A673 (cell line): ENCODE measurements around the gene GJB5. TPM values are rescaled to one million over a fixed set of nuclear protein-coding genes. Genes with fewer than 3 reads are reported as not detected.

ENCODE experiments used
- BruUV-seq: library from RNA; stranded (reverse); fragments of 400-500 nt; replicated peaks from 2 replicates; lab custom pipeline; 2021; lab: Mats Ljungman, UMichigan
- CTCF ChIA-PET: fragments of 300-600 bp; sonication (Branson Sonifier 250); formaldehyde crosslinking; loops from one replicate; lab custom pipeline; 2022; ENCODE audit warnings: antibody characterized with exemption; lab: Charles Lee
- POLR2A ChIA-PET: fragments of 300-600 bp; sonication (Branson Sonifier 250); formaldehyde crosslinking; loops from one replicate; lab custom pipeline; 2022; ENCODE audit warnings: antibody characterized with exemption; ENCODE audit not compliant: low non-redundant PET; lab: Charles Lee
- DNase-seq: peaks from one replicate; pipeline ENCODE4 v3.0.0-alpha.2; 2015; ENCODE audit warnings: low spot score
- H3K27ac ChIP-seq: fragments of 200-600 bp; sonication (generic); 2 replicates; pipeline ENCODE4 v1.5.1; 2016; ENCODE audit warnings: mixed run types, low read depth, mild to moderate bottlenecking, mixed read lengths, antibody characterized with exemption, low read length; ENCODE audit not compliant: poor library complexity, severe bottlenecking
- H3K27me3 ChIP-seq: fragments of 200-600 bp; sonication (generic); replicated peaks from 2 replicates; pipeline ENCODE4 v1.6.1; 2017; ENCODE audit warnings: mixed run types, low read depth, mild to moderate bottlenecking, mixed read lengths, antibody characterized with exemption, low read length; ENCODE audit not compliant: insufficient read depth, poor library complexity
- H3K36me3 ChIP-seq: fragments of 200-600 bp; sonication (generic); 2 replicates; pipeline ENCODE4 v1.6.1; 2016; ENCODE audit warnings: mixed run types, mild to moderate bottlenecking, mixed read lengths, antibody characterized with exemption, low read length; ENCODE audit not compliant: insufficient read depth, poor library complexity, severe bottlenecking
- H3K4me1 ChIP-seq: fragments of 200-600 bp; sonication (generic); 2 replicates; pipeline ENCODE4 v1.6.1; 2017; ENCODE audit warnings: mixed run types, mild to moderate bottlenecking, mixed read lengths, antibody characterized with exemption, low read length; ENCODE audit not compliant: insufficient read depth, poor library complexity, severe bottlenecking
- H3K4me3 ChIP-seq: fragments of 200-600 bp; sonication (generic); 2 replicates; pipeline ENCODE4 v1.5.1; 2016; ENCODE audit warnings: low read depth, mixed run types, mild to moderate bottlenecking, mixed read lengths, low read length; ENCODE audit not compliant: poor library complexity, severe bottlenecking
- H3K9me3 ChIP-seq: fragments of 200-600 bp; sonication (generic); 2 replicates; pipeline ENCODE4 v1.6.1; 2016; ENCODE audit warnings: mixed run types, low read depth, mild to moderate bottlenecking, mixed read lengths, antibody characterized with exemption, low read length; ENCODE audit not compliant: poor library complexity, severe bottlenecking
- EZH2 ChIP-seq: fragments of 200-600 bp; sonication (generic); IDR thresholded peaks from 2 replicates; pipeline ENCODE4 v1.6.1; 2017; ENCODE audit warnings: borderline replicate concordance, low read depth, mild to moderate bottlenecking, mixed read lengths, antibody characterized with exemption, low read length; ENCODE audit not compliant: poor library complexity, severe bottlenecking
- intact Hi-C: fragments of 100-400 bp; cut with micrococcal nuclease; formaldehyde crosslinking; loops from one replicate; pipeline ENCODE4 v1.10.0; 2022; ENCODE audit not compliant: unreplicated experiment
- total RNA-seq: library from RNA; stranded (reverse); gene quantifications from 2 replicates; pipeline ENCODE4 v1.2.3, GENCODE V29; 2021
- TF ChIP-seq, protein P1 (sequence below): fragments of 300-800, 200-600 bp; sonication (generic); conservative IDR thresholded peaks from 2 replicates; pipeline ENCODE4 v1.5.1; 2017; ENCODE audit warnings: low read depth, mild to moderate bottlenecking, antibody characterized with exemption, low read length, moderate library complexity, mixed read lengths

The GJB5 gene
- total RNA-seq, 1 experiment from 2014 or later, result not detected

DNA sequence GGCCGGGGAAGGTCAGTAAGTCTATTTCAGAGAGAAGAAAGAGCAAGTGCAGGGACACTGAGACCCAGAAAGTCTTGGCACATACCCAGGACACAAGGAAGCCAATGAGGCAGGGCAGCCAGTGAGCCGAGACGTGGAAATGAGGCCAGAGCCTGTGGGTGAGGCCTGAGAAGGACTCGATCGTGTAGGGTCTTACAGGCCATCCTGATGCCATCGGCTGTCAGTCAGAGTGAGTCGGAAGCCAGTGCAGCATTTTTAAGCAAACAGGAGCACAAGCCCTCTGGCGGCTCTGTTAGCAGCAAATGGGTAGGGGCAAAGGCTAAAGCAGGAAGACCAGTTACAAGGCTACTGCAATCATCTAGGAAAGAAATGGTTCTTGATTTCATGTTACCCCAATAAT lies 20.1 kb downstream of the GJB5 start:
- POLR2A ChIA-PET, result no interaction called here

DNA sequence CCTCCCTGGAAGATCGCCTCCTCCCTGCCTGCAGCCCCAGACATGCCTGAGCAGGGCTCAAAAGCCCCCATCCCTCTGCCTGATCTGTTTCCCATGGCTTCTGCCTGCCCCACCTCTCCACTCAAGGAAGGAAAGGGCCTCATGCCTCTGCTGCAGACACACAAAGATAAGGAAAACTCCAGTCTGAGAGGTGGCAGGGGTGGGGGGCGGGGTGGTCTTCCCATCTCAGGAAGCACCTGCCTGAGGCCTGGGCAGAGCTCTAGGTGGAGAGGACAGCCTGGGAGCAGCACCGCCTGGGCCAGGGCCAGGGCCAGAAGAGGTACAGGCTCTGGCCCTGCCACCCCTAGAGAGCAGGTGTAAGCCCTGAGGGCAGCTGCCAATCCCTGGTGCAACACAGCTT lies 22.1 kb downstream of the GJB5 start:
- Histone ChIP-seq H3K4me3 (no peak overlapping the region), H3K27me3 (peaks cover 29% of the 10 kb centered on the region), H3K27ac (no peak overlapping the region), H3K9me3 (no peaks in the 10 kb centered on the region), H3K4me1 (no peaks in the 10 kb centered on the region), H3K36me3 (no peaks in the 10 kb centered on the region)
- TF ChIP-seq EZH2, result no peak
- TF ChIP-seq, protein P1, sequence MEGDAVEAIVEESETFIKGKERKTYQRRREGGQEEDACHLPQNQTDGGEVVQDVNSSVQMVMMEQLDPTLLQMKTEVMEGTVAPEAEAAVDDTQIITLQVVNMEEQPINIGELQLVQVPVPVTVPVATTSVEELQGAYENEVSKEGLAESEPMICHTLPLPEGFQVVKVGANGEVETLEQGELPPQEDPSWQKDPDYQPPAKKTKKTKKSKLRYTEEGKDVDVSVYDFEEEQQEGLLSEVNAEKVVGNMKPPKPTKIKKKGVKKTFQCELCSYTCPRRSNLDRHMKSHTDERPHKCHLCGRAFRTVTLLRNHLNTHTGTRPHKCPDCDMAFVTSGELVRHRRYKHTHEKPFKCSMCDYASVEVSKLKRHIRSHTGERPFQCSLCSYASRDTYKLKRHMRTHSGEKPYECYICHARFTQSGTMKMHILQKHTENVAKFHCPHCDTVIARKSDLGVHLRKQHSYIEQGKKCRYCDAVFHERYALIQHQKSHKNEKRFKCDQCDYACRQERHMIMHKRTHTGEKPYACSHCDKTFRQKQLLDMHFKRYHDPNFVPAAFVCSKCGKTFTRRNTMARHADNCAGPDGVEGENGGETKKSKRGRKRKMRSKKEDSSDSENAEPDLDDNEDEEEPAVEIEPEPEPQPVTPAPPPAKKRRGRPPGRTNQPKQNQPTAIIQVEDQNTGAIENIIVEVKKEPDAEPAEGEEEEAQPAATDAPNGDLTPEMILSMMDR, result no peak
- CTCF ChIA-PET, result no interaction called here
- BruUV-seq, result no TSS peak
- intact Hi-C loops, result no loop called here
- DNase-seq, result no peak
- POLR2A ChIA-PET, result no interaction called here

More for the DNA sequence above, 20.1 kb downstream of the GJB5 start:
- H3K9me3 ChIP-seq, result no peaks in the 10 kb centered on the region
- intact Hi-C loops, result no loop called here
- BruUV-seq, result no TSS peak
- H3K4me3 ChIP-seq, result no peak overlapping the region
- CTCF ChIA-PET, result no interaction called here
- H3K4me1 ChIP-seq, result no peaks in the 10 kb centered on the region
- no peaks in the 10 kb centered on the region for H3K36me3 ChIP-seq
- no peak for DNase-seq
- H3K27me3 ChIP-seq, result peaks cover 10% of the 10 kb centered on the region
- TF ChIP-seq, protein P1, result no peak
- TF ChIP-seq EZH2, result no peak
- no peak overlapping the region for H3K27ac ChIP-seq

DNA sequence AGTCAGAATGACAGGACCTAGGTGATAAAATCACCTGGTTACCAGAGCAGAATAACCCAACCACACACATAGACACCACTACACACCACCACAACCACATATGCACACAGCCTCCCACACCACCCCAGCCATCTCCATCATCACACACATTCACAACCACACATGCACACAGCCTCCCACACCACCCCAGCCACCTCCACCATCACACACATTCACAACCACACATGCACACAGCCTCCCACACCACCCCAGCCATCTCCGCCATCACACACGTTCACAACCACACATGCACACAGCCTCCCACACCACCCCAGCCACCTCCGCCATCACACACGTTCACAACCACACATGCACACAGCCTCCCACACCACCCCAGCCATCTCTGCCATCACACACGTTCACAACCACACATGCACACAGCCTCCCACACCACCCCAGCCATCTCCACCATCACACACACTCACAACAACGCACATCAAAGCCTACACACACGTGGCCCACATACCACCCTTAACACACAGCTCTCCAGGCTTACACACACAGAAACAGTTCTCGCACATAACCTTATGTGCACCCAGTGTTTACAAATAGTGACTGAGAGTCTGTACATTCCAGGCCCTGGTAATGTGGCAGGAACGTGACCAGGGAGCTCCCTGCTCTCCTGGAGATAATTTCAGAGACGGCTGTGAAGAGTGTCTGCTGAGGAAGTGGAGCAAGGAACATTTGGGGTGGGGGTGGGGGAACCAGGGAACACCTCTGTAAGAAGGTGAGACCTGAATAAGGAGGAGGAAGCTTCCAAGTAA lies 22.9 kb downstream of the GJB5 start:
- DNase-seq, result no peak
- Histone ChIP-seq H3K9me3 (no peaks in the 10 kb centered on the region), H3K4me3 (no peak overlapping the region), H3K36me3 (no peaks in the 10 kb centered on the region), H3K27me3 (peaks cover 37% of the 10 kb centered on the region), H3K27ac (no peak overlapping the region), H3K4me1 (no peaks in the 10 kb centered on the region)
- intact Hi-C loops, result no loop called here
- TF ChIP-seq, protein P1, result no peak
- TF ChIP-seq EZH2, result no peak
- ChIA-PET CTCF (no interaction called here), POLR2A (no interaction called here)
- no TSS peak for BruUV-seq
